ENCODE data around the gene FMN1. TPM values are rescaled to one million over a fixed set of nuclear protein-coding genes. Genes with fewer than 3 reads are reported as not detected.

The FMN1 gene
- total and polyA plus RNA-seq, 2 of the 8 experiments (the other 6 are each of a cell fraction or from before 2014, with no cell fraction given), result 0.27 to 3.7 TPM

- no peak overlapping the region for H3K4me2 ChIP-seq (ENCODE audit: insufficient read depth in 1 of 2, low read depth in 2 of 2, low read length in 2 of 2)
- no peak overlapping the region for H2BK15ac ChIP-seq (ENCODE audit: low read length)
- no peaks in the 10 kb centered on the region for H3K79me2 ChIP-seq (ENCODE audit: control insufficient read depth in 1 of 2, insufficient read depth in 2 of 2, low read length in 2 of 2)
- FAIRE-seq, result no peak
- H2BK20ac ChIP-seq (ENCODE audit: low read length), result no peak overlapping the region
- ChIA-PET CTCF (ENCODE audit: partially characterized antibody) (interaction anchor here (1.2 kb wide), 1 partner anchor 13 kb away, joined by 6 read pairs; no protein-coding TSS in a partner anchor), POLR2A (ENCODE audit: partially characterized antibody) (interaction anchor here (0.6 kb wide), 1 partner anchor 59 kb away, joined by 3 read pairs; no protein-coding TSS in a partner anchor)
- H3K9me3 ChIP-seq (ENCODE audit: insufficient read depth in 2 of 2, low read depth in 1 of 2, low read length in 1 of 2), result no peaks in the 10 kb centered on the region
- H4K91ac ChIP-seq (replicated peaks; ENCODE audit: insufficient read length, low read length), result no peak overlapping the region
- no peak overlapping the region for H3K23ac ChIP-seq (ENCODE audit: insufficient read length)
- H3K4ac ChIP-seq (replicated peaks; ENCODE audit: insufficient read length, low read depth, low read length), result no peak overlapping the region
- H3K4me3 ChIP-seq (ENCODE audit: extremely low read depth in 1 of 4, insufficient read depth in 2 of 4, low read depth in 3 of 4, low read length in 4 of 4), result no peak overlapping the region
- no peaks in the 10 kb centered on the region for H3K27me3 ChIP-seq (replicated peaks in 1 of 4; ENCODE audit: control insufficient read depth in 3 of 4, extremely low read depth in 1 of 4, insufficient read depth in 3 of 4, low read length in 3 of 4)
- no peak overlapping the region for H3K18ac ChIP-seq (ENCODE audit: extremely low read depth, low read length)
- no peak overlapping the region for H2BK5ac ChIP-seq (ENCODE audit: low read depth, low read length)
- no peak overlapping the region for H2BK12ac ChIP-seq (ENCODE audit: low read depth, low read length)
- H4K20me1 ChIP-seq (replicated peaks in 1 of 2; ENCODE audit: control insufficient read depth in 1 of 2, insufficient read depth in 2 of 2, low read length in 2 of 2), result no peaks in the 10 kb centered on the region
- H3K27ac ChIP-seq (ENCODE audit: low read depth, low read length), result no peak overlapping the region
- H2AFZ ChIP-seq (ENCODE audit: low read length), result no peak overlapping the region
- no peak overlapping the region for H3K14ac ChIP-seq (ENCODE audit: insufficient read length)
- no peak for TF ChIP-seq RFX5 (IDR thresholded peaks at IDR 0.05; ENCODE audit: borderline replicate concordance, low read depth, low read length)
- no peak for TF ChIP-seq POLR2A (IDR thresholded peaks at IDR 0.05; ENCODE audit: control extremely low read depth in 1 of 2, low read depth in 2 of 2, low read length in 2 of 2)
- no peak for TF ChIP-seq SIX5 (IDR thresholded peaks at IDR 0.05; ENCODE audit: low read depth, low read length)
- TF ChIP-seq SP1 (IDR thresholded peaks at IDR 0.05; ENCODE audit: low read depth, low read length), result no peak
- TF ChIP-seq, protein P1, sequence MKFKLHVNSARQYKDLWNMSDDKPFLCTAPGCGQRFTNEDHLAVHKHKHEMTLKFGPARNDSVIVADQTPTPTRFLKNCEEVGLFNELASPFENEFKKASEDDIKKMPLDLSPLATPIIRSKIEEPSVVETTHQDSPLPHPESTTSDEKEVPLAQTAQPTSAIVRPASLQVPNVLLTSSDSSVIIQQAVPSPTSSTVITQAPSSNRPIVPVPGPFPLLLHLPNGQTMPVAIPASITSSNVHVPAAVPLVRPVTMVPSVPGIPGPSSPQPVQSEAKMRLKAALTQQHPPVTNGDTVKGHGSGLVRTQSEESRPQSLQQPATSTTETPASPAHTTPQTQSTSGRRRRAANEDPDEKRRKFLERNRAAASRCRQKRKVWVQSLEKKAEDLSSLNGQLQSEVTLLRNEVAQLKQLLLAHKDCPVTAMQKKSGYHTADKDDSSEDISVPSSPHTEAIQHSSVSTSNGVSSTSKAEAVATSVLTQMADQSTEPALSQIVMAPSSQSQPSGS (IDR thresholded peaks at IDR 0.05; ENCODE audit: low read length), result no peak
- no peak for TF ChIP-seq E2F6 (IDR thresholded peaks at IDR 0.05)
- TF ChIP-seq CHD1 (IDR thresholded peaks at IDR 0.05; ENCODE audit: low read depth, low read length), result no peak
- TF ChIP-seq NRF1 (IDR thresholded peaks at IDR 0.05; ENCODE audit: low read depth, low read length), result no peak
- no peak for TF ChIP-seq BACH1 (IDR thresholded peaks at IDR 0.05; ENCODE audit: low read length)
- no peak for TF ChIP-seq HDAC2 (IDR thresholded peaks at IDR 0.05; ENCODE audit: borderline replicate concordance in 1 of 2, low read depth in 2 of 2, low read length in 2 of 2)
- H4K5ac ChIP-seq (ENCODE audit: insufficient read length, low read depth, low read length), result no peak overlapping the region
- 88% methylated on average over 1 of the region's 1 CpG; no CpG with 5 or more reads in 1 of the 2 experiments for WGBS, 2 experiments (ENCODE audit: extremely low coverage in 1 of 2, insufficient coverage in 1 of 2, insufficient read length in 1 of 2, insufficient replicate concordance in 2 of 2, low coverage in 1 of 2, low lambda C conversion rate in 2 of 2, missing lambda C conversion rate in 1 of 2)
- no peak overlapping the region for H2BK120ac ChIP-seq (replicated peaks; ENCODE audit: low read depth, low read length)
- no peaks in the 10 kb centered on the region for H3K36me3 ChIP-seq (ENCODE audit: control insufficient read depth in 2 of 4, insufficient read depth in 4 of 4, low read length in 3 of 4)
- no peaks in the 10 kb centered on the region for H3K4me1 ChIP-seq (replicated peaks in 1 of 4; ENCODE audit: control insufficient read depth in 3 of 4, insufficient read depth in 4 of 4, low read length in 3 of 4)
- no peak overlapping the region for H4K8ac ChIP-seq (ENCODE audit: extremely low read depth, insufficient read depth, low read length)
- no peaks in the 10 kb centered on the region for H3K23me2 ChIP-seq (ENCODE audit: low read depth, low read length)
- no peak overlapping the region for H3K9ac ChIP-seq (replicated peaks in 1 of 4; ENCODE audit: extremely low read depth in 1 of 4, low read depth in 3 of 4, low read length in 3 of 4)
- no peak for DNase-seq (ENCODE audit: low read depth in 1 of 2, low spot score in 2 of 2)
- H3K79me1 ChIP-seq (ENCODE audit: low read depth, low read length), result no peaks in the 10 kb centered on the region
- H3K56ac ChIP-seq (replicated peaks; ENCODE audit: insufficient read length, low read depth, low read length), result no peak overlapping the region
- no peak overlapping the region for H2AK5ac ChIP-seq (ENCODE audit: low read depth, low read length)
Observed at GRCh38 chr15:32977506-32977905, 217.0 kb downstream of the FMN1 start.
